NB4 (cell line): ENCODE results near the gene ALDH5A1.

Source experiments
- POLR2A ChIP-seq: IDR thresholded peaks from 2 replicates; pipeline ENCODE4 v1.6.1; 2011; ENCODE audit warnings: mild to moderate bottlenecking; ENCODE audit not compliant: insufficient read length; ENCODE audit errors: extremely low read depth
- TF ChIP-seq, protein P1 (sequence below): IDR thresholded peaks from one replicate; pipeline ENCODE4 v1.5.1; 2012; ENCODE audit warnings: low read depth, low read length

DNA sequence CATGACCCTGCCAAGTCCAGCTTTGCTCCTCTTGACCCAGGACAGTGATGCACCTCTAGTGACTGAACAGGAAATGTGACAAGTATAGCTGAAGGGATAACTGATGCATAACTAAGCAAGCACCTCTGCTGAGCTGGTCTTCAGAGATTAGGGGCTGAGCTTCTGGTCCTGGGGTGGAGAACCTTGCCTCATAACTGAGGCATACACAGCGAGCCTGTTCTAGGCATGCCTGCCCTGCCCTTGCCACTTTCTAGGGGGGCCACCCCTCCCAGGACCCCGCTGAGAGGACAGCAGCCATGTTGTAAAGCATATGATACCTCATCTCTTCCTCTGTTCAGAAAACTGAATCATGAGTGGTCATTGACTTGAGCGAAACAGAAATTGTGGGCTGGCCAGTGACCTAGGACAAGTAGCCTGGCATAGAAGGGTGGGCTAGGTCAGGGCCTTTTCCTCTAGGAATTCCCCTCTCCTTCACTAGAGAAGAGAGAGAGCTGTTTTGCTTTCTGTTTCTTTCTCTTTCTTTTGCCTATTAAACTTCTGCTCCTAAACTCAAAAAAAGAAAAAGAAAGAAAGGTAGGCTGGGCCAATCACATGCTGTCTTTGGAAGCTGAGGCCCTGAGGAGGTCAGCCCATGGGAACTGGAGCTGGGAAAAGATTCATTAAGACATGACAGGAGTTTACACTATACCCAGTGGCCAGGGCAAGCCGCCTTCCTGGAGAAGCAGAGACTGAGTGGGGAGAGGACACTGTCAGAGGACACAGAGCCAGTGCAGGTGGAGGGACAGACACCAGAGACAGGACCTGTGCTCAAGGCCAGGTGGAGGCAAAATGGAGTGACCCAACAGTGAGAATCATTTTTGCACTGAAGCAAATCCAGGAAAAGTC lies 23.1 kb downstream of the ALDH5A1 start:
- TF ChIP-seq, protein P1, sequence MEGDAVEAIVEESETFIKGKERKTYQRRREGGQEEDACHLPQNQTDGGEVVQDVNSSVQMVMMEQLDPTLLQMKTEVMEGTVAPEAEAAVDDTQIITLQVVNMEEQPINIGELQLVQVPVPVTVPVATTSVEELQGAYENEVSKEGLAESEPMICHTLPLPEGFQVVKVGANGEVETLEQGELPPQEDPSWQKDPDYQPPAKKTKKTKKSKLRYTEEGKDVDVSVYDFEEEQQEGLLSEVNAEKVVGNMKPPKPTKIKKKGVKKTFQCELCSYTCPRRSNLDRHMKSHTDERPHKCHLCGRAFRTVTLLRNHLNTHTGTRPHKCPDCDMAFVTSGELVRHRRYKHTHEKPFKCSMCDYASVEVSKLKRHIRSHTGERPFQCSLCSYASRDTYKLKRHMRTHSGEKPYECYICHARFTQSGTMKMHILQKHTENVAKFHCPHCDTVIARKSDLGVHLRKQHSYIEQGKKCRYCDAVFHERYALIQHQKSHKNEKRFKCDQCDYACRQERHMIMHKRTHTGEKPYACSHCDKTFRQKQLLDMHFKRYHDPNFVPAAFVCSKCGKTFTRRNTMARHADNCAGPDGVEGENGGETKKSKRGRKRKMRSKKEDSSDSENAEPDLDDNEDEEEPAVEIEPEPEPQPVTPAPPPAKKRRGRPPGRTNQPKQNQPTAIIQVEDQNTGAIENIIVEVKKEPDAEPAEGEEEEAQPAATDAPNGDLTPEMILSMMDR: no peak
- no peak for TF ChIP-seq POLR2A
